Stimulated activated CD8-positive, alpha-beta memory T cell treated with anti-CD3 and anti-CD28 coated beads, Interleukin-15, amount 100 ng/mL, for 1 hour (primary cell): ENCODE measurements around the gene FUNDC2.

Experiments
- DNase-seq: peaks from one replicate; pipeline ENCODE4 v3.0.0-alpha.2; 2020; ENCODE audit warnings: low read depth

The FUNDC2 gene

GRCh38 chrX:155023907-155024833 is 2.5 kb upstream of the FUNDC2 start:
- DNase-seq, result no peak

GRCh38 chrX:155026420-155026726 is 271 bp upstream of the FUNDC2 start:
- DNase-seq, result no peak

GRCh38 chrX:155027509-155028066 is 944 bp downstream of the FUNDC2 start:
- DNase-seq, result no peak

GRCh38 chrX:155028129-155028528 is 1.5 kb downstream of the FUNDC2 start:
- DNase-seq, result no peak

- DNase-seq, result no peak
These were observed 2.2 kb downstream of the FUNDC2 start for GRCh38 chrX:155028877-155029291.

- no peak for DNase-seq
These were observed 5.0 kb downstream of the FUNDC2 start for GRCh38 chrX:155031657-155032056.

- no peak for DNase-seq
These were observed 9.0 kb downstream of the FUNDC2 start for GRCh38 chrX:155035688-155036087.

GRCh38 chrX:155046129-155046810 is 19.6 kb downstream of the FUNDC2 start:
- DNase-seq, result no peak

GRCh38 chrX:155046811-155047528 is 20.3 kb downstream of the FUNDC2 start:
- DNase-seq, result no peak

GRCh38 chrX:155048977-155049619 is 22.5 kb downstream of the FUNDC2 start:
- no peak for DNase-seq

GRCh38 chrX:155052738-155053498 is 26.3 kb downstream of the FUNDC2 start:
- DNase-seq, result no peak

GRCh38 chrX:155053656-155054055 is 27.0 kb downstream of the FUNDC2 start:
- no peak for DNase-seq

GRCh38 chrX:155054255-155054654 is 27.6 kb downstream of the FUNDC2 start:
- no peak for DNase-seq

- DNase-seq, result no peak
These were observed 28.9 kb downstream of the FUNDC2 start for GRCh38 chrX:155055494-155055893.

- no peak for DNase-seq
These were observed 29.8 kb downstream of the FUNDC2 start for GRCh38 chrX:155056471-155056870.

GRCh38 chrX:155056877-155057792 is 30.5 kb downstream of the FUNDC2 start:
- no peak for DNase-seq

GRCh38 chrX:155061760-155062159 is 35.1 kb downstream of the FUNDC2 start:
- DNase-seq, result no peak

- no peak for DNase-seq
These were observed 38.5 kb downstream of the FUNDC2 start for GRCh38 chrX:155065035-155065734.

GRCh38 chrX:155068165-155068564 is 41.5 kb downstream of the FUNDC2 start:
- DNase-seq, result no peak
